HG02642 (cell line): Measurements from ENCODE around the gene REEP6.
A peak's percentile ranks its signal among the peaks of the same experiment; 100 is the strongest.

Experiments used
- ATAC-seq: cut with Tn5 transposase; IDR thresholded peaks from one replicate; pipeline ENCODE4 v1.9.1; 2021; ENCODE audit warnings: mild to moderate bottlenecking; ENCODE audit not compliant: unreplicated experiment, poor library complexity

REEP6 gene

DNA sequence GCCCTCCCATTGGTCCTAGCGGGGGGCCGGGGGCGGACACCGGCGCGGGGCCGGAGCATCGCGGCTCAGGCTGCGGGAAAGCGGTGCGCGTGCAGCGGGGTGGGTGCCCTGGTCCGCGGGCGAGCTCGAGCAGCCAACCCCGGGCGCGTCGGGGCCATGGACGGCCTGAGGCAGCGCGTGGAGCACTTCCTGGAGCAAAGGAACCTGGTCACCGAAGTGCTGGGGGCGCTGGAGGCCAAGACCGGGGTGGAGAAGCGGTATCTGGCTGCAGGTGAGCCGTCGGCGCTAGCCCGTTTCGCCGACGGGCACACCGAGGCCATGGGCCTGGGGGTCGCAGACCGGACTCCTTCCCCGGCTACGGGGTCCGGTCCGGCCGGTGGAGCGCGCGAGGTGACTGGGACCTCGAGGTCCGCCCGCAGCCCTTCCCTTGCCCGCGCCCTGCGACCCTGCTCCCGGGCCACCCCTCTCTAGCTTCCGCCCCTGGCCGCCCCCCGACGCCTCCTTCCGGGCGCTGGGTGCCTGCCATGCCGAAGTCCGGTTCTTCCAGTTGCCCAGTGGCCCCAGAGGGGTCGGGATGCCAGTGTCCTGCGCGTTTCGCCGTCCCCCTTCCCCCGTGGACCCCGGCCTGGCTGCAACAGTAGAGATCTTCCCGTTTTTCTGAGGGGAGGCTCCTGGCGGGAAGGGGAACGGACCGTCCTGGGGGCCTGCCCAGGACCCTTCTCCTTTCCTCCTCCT, at the start of gene REEP6:
TSS of gene REEP6 (plus strand) at position 68 of the 735 bp plus-strand sequence. CDS start at position 157, 89 bp downstream.
- ATAC-seq = no peak

DNA sequence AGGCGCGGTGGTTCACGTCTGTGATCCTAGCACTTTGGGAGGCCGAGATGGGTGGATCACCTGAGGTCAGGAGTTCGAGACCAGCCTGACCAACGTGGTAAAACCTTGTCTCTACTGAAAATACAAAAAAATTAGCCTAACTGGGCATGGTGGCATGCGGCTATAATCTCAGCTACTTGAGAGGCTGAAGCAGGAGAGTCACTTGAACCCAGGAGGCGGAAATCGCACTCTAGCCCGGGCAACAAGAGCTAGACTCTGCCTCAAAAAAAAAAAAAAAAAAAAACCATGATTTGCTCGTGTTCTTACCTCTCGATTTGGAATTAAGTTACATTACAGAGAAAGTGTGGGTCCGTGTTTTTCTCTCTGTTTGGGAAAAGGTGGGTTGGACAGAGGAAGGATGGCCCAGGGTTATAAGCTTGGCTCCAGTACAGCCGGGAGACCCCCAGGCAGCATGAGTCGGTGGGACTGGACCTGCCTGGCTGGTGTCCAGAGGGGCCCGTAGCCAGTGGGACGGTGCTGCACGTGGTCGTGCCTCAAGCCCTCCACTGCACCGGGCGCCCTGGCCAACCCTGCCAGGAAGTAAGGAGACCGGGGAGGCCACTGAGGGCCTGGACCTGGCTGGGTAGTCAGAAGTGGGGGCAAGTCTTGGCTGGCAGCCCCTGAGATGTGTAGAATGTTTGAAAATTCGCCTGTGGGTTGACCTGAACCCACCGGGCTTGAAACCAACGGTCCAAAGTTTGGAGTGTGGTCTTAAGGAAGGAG, 49.1 kb upstream of the REEP6 start:
- no peak for ATAC-seq

DNA sequence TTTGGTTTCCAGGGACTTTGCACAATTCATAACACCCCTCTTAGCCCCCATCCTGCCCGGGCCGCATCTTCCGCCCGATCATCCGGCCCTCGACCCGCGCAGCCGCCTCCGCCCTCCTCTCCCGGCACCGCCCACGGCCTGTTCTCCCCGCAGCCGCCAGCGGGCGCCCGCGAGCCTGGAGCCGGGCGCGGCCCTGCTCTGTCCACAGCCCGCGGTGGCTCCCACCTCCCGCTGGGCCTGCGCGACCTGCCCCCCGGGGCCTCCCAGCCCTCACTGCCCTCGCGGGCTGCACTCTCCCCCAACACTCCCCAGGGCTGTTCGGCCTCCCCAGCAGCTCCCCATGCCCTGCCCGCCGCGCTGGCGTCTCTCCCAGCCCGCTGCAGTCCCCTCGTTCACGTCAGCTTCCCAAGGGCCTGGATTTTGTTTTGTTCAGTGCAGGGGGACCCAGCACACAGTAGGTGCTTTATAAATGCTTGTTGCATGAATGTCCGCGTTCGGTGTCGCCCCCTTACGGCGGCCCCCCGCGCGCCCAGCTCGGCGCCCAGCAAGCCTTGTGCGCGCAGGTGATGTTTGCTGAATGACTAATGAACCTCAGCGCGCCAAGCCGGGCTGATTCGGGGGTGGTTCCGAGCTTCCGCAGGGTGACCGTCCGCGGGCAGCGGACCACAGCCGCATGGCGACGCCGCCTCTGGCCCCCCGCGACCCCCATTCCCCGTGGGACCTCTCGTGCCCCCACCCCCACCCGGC, 45.6 kb upstream of the REEP6 start:
- ATAC-seq = peak; percentile 77

DNA sequence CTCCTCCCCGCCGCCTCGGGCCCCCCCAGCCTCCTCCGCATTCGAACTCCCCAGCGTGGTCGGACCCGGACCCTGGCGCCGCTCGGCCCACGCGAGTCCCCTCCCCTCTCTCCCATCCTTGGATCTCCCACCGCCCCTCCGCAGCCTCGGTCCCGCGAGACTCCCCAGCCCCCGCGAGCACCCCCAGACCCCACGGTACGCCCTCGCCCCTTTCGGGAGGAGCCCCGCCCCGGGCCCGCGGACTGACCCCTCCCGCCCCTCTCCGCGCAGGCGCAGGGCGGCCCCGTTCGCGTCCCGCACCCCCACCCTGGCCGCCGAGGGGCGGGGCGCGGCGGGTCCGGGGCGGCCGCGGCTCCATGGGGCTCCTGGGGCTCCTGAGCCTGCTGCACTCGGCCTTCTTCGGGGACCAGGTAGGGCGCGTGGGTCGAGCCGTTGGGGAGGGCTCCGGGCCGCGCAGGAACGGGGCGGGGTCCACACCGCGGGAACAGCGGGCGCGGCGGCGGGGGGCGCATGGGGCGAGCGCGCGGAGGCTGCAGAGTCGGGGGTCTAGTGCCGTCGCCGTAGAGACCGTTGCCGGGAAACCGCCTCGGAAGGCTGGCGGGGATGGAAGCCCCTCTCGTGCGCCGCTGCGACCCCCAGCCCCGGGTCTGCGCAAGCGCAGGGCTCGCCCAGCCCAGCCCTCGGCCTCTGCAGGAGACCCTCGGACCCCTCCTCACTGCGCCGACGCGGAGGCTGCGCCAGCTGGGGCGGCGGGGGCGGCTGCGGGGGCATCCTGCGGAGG, 44.9 kb upstream of the REEP6 start:
- ATAC-seq = no peak

DNA sequence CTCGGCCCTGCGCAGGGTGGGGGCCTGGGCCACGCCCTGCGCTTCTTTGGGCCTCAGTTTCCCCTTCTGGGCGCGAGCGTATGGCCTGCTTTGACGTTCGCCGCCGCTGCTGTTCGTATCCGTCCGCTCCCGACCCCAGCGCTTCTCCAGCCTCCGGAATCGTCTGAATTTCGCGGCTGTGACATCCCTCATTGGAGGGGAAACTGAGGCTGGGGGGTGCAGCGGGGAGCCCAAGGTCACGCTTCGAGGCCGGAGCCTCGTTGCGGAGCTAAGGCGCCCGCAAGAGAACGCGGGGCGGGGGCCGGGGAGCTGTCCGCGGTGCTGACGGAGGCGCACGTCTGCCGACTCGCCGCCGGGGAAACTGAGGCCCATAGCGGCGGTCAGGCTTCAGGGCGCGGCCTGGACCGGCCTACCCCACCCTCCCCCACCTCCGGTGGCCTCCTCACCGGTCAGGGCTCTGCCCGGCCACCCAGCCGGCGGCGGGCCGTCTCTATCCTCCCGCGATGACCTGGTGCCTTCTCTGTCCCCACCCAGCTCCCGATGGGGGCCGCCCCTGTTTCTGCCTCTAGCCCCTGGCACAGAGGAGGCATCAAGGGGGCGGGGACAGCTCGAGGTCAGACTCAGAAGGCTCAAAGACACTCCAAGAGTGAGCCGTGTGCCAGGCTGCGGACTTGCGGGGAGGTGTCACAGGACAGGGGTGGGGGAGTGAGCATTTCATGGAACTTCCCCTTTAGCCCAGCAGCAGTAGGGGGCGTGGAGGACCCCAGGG, 44.1 kb upstream of the REEP6 start:
- ATAC-seq = no peak

DNA sequence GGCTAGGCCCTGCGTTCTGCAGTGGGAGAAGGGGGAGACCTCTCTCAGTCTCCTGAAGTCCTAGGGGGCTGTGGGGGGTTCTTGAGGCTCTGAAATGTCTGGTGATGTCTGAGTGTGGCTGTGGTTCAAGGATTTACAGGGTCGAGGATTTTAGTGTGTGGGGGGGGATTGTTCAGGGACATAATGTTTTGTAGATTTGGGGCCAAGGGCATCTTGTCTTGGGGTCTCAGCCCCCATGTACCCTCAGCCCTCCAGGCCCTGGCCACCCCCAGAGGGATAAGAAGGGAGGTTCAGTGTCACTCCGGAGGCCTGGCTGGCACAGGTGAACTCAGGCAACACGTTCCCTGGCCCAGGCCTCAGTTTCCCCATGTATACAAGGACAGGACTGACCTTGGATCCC, 43.5 kb upstream of the REEP6 start:
- ATAC-seq = no peak

DNA sequence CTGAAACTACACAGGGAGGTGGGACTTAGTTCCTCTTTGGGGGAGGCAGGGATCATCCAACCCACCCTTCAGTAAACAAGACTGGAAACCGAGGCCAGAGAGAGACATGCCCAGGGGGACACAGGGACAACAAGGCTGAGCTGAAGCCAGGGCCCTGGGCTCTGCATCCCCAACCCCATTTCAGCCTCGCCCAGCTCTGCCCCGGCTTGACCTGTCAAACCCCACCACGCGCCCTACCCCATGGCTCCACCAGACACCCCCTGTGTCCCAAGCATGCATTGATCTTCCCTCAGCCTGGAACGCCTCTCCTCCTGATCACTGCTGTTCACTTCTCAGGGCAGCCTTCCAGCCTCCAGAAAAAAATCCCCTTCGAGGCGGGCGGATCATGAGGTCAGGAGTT, 43.0 kb upstream of the REEP6 start:
- ATAC-seq = no peak

DNA sequence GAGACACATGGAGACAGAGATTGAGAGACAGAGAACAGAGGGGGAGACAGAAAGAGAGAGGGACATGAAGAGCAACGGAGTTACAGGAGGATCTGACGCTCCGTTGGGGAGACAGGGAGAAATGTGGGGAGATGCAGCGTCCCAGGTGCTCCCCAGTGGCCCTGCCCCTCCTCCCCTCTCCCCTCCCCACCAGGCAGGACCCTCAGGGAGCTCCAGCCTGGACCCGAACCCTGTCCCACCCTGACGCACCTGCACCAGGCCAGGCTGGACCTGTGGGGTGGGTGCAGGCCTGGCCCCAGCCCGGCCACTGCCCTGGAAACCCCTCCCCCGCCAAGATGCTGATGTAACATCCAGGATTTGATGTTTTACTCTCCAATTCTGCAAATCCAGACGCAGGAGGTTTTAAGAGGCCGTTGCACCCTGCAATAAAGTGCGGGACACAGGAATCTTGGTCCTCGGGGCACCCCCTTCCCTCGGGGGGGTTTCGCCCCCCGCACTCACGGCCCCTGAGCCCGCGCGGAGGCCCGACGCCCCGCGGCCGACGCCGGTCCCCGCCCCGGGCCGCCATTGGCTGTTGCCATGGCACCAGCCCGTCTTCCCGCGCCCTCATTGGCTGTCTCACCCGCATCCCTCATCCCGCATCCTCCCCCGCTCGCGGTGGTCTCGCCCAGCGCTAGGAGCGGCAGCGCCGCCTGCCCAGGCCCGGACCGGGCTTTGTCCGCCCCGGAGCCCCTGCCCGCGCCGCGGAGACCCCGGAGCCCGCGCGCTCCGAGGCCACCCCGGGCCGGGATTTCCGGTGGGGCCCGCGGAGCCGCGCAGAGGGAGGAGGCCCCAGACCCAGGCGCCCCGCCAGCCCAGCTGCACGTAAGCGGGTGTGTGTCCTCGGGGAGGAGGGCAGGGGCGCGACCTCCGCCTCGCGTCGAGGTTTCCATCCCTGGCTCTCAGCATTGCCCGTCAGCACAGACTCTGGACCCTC, 41.2 kb upstream of the REEP6 start, which contains the start of gene APC2:
TSS of gene APC2 (plus strand) at position 655 of the 976 bp plus-strand sequence. CDS start 2,881 bp downstream, outside the sequence.
- no peak for ATAC-seq

DNA sequence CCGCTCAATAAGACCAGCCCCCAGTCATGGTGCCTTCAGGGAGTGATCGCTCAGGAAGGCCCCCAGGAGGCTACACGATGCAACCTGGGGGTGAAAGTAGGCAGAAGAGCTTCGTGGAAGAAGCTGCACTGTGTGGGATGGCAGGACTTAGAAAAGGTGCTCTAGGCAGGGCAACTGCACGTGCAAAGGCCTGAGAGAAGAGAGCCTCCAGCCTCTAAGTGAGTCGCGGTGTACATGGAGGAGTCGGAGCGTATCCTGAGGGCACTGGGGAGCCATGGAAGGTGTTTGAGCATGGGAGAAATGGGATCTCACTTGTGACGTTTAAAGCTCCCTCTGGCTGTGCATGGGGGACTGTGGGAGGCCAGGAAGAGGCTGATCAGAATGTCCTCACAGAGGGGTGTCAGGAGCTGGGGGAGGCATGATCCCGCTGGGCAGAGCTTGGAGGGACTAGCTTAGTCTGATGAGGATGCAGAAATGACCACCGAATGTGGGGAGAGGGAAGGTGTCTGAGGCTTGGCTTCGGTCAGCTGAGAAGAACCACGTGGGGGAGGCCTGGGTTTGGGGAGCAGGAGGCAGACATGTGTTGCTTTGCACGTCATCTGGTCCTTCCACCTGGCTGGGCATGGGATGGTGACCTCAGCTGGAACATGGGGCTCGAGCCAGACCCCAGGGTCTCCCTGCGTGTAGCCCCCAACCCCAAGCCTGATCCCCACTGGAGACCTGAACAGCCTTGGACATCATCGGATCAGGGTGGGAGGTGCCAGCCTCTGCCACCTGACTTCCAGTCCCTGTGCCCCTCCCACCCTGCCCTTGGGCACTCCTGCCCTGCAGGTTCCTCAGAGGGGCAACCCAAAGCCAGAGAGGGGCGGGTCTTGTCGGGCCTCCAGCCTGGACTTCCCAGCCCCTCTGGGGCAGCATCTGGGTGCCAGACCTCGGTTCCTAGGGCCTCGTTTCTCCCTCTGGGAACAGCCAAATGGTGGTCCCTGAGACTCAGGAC, 39.9 kb upstream of the REEP6 start:
- ATAC-seq = no peak

DNA sequence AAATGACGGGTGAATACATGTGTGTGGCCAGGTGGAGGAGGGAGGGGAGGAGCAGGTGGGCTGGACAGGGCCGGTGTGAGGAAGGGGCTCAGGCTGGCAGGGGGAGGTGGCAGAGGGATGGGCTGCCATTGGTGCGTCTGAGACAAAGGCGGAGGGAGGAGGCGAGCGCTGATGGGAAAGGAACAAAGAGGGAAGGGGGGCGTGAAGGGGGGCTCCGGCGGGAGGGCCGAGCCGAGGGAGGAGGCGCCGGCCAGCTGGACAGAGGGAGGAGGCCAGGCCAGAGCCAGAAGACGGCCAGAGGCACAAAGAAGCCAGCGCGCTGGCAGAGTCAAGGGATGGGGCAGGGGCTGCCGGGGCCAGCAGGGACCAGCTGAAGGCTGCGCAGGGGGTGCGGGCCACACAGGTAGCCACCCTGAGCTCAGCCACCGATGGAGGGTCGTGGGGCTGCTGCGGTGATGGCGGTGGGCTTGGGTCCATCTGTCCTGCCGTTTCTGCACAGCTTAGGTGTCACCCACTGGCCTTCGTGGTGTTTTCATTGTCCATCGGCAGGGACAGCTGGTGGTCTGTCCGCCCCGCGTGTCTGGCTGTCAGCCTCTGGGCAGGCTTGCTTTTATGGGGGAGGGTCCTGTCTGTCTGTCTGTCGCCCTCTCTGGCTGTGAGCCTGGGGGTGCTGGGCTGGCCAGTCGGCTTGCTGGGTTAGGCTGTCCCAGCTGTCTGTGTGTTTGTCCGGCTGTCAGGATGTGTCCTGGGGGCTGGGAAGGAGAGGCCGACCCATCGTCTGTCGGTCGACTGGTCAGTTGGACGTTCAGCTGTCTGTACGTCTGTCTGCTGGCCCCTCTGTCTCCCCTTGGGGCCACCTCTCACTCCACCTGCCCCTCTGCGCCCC, 38.8 kb upstream of the REEP6 start:
- ATAC-seq = no peak

DNA sequence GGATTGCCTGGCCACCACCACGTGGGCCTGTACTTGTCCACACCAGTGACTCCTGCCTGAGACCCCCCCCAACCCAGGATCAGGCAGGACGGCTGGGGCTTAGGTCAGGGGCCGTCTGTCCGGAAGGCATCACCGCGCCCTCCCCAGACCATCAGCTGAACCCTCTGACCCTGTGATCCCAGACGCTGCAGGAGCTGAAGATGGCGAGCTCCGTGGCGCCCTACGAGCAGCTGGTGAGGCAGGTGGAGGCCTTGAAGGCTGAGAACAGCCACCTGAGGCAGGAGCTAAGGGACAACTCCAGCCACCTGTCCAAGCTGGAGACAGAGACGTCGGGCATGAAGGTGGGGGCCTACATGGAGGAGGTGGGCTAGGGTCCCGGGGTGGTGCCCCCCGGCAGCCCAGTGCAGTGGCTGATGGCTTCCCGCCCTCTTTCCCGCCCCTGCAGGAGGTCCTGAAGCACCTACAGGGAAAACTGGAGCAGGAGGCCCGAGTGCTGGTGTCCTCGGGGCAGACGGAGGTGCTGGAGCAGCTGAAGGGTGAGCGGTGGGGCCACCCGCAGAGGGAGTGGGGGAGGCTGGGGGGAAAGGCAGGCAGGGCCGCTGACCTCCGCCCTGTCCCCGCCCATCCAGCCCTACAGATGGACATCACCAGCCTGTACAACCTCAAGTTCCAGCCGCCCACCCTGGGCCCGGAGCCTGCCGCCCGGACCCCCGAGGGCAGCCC, 38.0 kb upstream of the REEP6 start:
- ATAC-seq = no peak

DNA sequence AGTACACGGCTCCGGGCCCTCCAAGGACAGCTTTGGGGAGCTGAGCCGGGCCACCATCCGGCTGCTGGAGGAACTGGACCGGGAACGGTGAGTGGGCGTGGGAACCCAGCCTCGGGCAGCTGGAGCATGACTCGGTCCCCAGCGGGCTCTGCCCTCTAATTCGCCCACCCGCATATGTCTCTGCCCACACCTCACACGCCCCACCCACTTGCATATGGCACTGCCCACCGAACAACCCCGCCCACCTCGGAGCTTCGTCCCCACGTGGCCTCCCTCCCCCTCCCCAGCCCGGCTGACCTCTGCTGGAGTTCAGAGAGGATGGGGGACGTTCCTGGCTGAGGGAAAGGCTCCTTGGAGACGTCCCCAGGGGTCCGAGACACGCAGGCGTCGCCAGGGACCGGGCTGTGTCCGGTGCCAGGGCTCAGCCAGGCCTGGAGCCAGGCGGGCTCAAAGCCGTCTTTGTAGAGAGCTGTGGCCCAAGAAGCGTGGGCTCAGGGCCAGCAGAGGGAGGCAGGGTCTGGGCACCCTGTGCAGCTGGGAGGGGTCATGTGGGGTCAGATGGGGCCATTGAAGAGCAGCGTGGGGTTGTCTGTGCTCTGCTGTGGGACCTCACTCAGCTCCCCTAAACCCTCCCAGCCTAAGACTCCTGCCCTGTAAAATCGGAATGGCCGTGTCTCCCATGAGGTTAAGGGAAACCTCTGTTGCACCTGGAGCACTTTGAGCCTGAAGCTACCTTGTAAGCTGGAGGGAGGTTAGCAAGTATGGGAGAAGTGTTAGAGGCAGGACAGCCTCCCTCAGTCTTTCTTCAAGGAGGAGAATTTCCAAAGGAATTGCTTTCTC, 37.2 kb upstream of the REEP6 start:
- ATAC-seq = no peak

DNA sequence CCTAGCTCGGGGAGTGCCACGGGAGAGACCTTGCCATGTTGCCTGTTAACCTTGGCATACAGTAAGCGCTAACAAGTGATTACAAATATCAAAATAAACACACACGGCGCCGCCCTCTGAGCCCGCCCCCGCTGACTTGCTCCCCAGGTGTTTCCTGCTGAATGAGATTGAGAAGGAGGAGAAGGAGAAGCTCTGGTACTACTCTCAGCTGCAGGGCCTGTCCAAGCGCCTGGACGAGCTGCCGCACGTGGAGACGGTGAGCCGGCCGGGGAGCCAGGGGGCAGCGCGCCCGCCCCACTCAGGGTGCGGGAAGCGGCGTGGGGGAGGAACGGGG, 36.0 kb upstream of the REEP6 start:
- ATAC-seq = no peak

DNA sequence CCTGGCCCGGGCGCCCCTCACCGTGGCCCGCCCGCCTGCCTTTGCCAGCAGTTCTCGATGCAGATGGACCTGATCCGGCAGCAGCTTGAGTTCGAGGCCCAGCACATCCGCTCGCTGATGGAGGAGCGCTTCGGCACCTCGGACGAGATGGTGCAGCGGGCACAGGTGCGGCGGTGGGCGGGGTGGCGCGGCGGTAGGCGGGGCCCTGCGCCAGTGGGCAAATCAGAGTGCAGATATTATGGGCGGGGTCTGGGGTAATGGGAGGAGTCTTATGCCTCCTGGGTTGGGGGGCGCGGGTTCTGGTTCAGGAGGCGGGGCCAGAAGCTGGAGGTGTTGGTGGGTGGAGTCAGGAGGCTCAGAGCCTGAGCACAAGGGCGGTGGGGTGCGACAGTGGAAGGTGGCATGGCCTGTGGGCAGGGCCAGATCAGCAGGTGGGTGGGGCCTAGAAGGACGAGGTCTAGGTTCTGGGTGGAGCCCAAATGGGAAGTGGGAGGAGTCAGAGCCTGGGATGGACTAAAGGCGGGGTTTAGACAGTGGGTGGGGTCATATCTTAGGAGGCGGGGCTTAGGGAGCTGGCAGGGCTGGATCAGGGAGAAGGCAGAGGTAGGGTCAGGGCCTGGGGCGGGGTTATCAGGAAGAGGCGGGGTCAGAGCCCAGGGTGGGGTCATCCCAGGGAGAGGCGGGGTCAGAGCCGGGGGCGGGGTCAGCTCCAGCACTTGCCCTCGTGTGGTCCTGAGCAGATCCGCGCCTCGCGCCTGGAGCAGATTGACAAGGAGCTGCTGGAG, 35.5 kb upstream of the REEP6 start:
- ATAC-seq = no peak
